ENCODE data around the gene MISP. TPM values are rescaled to one million over a fixed set of nuclear protein-coding genes. Genes with fewer than 3 reads are reported as not detected.

MISP gene
- total RNA-seq, 1 donor from 2014 or later, result not detected

DNA sequence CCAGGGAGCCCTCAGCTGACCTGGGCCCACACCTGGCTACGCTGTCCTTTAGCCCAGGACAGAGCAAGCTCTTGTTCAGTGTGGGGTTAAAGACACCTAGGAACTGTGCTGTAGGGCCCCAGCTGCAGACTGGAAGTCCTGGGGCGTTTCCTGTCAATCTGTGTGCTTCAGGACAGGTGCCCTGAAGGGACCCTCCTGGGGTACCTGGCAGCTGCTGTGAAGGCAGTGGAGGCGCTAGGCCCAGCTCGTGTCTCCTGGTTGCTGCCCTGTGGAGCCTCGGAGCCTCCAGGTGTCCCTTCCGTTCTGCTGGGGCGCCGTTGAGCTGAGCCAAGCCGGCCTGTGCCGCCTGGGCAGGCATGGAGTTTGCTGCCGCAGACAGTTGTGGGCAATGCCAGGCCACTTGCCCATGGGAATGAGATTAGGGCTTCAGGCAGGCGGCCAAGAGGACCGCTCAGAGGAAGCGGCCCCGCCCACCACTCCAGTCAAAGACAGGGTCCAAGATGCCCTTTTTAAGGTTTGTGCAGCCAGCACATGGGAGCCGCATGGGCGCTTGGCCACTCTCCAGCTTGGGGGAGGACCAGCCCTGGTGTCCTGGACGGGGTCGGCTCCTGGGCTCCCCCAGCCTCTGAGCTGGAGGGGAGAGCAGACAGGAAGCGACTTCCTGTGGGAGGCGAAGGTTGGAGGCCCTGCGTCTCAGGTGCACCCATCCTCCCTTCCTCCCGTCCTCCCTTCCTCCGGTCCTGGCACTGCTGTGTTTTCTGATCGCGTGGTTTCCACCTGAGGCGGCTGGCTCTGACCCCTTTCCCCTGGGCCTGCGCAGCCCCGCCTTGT is 50.3 kb downstream of the MISP start:
- Histone ChIP-seq H3K9ac (ENCODE audit: low read depth in 1 of 3, low read length in 3 of 3) (peak overlapping the region; percentile 50 to 76 (median 61)), H3K4me3 (ENCODE audit: low read length in 3 of 3) (peak overlapping the region; percentile 56 to 61 (median 59)), H3K9me3 (ENCODE audit: control insufficient read depth in 3 of 3, low read length in 3 of 3) (no peaks in the 10 kb centered on the region), H3K27ac (ENCODE audit: low read depth, low read length) (peak overlapping the region; percentile 62), H3K4me1 (ENCODE audit: control insufficient read depth in 3 of 3, insufficient read depth in 3 of 3, low read length in 3 of 3) (peaks cover 55 to 66% (median 57%) of the 10 kb centered on the region in 3 donors), H3K36me3 (ENCODE audit: control insufficient read depth in 3 of 3, insufficient read depth in 3 of 3, low read length in 3 of 3) (peaks cover 28 to 32% (median 30%) of the 10 kb centered on the region in 3 donors), H3K27me3 (ENCODE audit: control insufficient read depth in 3 of 3, insufficient read depth in 3 of 3, low read length in 3 of 3) (no peaks in the 10 kb centered on the region)

DNA sequence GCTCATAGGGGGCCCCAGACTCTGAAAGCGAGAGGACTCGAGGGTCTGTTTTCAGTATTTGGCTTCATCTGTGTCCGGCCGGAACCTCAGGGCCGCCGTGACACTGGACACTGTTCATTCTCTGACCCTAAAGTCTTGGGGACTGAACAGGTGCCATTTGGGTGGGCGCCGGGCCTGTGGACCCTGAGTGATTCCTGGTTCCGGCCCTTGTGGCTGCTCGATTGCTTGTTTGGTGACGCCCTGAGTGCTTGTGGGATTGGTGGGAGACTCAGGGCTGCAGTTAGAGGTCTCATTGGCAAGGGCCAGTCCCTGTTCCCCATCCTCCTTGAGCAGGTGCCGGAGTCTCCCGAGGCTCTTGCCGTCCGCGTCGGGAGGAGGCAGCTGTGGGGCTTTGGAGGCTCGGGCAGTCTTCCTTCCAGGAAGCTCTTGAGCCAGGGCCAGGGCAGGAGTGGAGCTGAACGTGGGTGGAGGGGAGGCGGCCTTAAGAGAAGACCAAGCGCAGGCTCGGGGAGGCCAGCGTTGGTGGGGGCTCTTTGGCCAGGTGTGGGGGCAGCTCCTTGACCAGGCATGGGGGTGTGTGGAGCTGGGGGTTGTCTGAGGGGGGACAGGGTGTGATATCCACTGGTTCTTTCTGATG is 51.1 kb downstream of the MISP start:
- Histone ChIP-seq H3K27me3 (ENCODE audit: control insufficient read depth in 3 of 3, insufficient read depth in 3 of 3, low read length in 3 of 3) (no peaks in the 10 kb centered on the region), H3K9ac (ENCODE audit: low read depth in 1 of 3, low read length in 3 of 3) (peak overlapping the region; percentile 20 to 76 (median 50)), H3K27ac (ENCODE audit: low read depth, low read length) (peak overlapping the region; percentile 62), H3K4me1 (ENCODE audit: control insufficient read depth in 3 of 3, insufficient read depth in 3 of 3, low read length in 3 of 3) (peaks cover 55 to 61% (median 56%) of the 10 kb centered on the region in 3 donors), H3K4me3 (ENCODE audit: low read length in 3 of 3) (peak overlapping the region; percentile 56 to 61 (median 59)), H3K36me3 (ENCODE audit: control insufficient read depth in 3 of 3, insufficient read depth in 3 of 3, low read length in 3 of 3) (peaks cover 35 to 38% (median 36%) of the 10 kb centered on the region in 3 donors), H3K9me3 (ENCODE audit: control insufficient read depth in 3 of 3, low read length in 3 of 3) (no peaks in the 10 kb centered on the region)

DNA sequence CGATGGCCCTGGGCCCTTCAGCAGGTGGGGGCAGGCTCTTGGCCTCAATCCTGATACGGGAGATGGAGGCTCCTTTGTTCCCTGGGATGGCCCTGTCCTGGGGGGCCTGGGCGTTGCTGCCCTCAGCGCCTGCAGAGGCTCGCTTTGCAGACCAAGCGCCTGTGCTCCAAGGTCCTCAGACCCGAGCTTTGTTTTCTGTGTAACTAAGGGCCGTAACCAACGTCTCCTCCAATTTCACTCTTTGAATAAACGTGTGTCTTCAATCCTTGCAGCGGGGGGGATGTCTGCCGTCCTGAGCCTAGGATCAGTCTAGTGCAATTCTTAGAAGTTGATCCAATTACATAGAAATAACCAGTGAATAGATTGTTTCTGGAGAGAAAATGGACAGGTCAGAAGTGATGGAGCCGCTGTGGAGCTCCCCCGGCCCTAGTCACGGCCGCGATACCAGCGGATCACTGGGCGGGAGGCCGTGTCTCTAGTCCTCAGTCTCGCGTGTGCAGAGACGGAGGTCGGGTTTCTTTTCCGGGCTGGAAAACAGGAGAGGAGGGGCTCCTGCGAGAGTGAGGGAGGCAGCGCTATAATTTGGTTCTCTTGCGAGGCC is 51.7 kb downstream of the MISP start:
- H3K27me3 ChIP-seq (ENCODE audit: control insufficient read depth in 3 of 3, insufficient read depth in 3 of 3, low read length in 3 of 3), result no peaks in the 10 kb centered on the region
- H3K4me1 ChIP-seq (ENCODE audit: control insufficient read depth in 3 of 3, insufficient read depth in 3 of 3, low read length in 3 of 3), result peaks cover 55 to 61% (median 56%) of the 10 kb centered on the region in 3 donors
- no peaks in the 10 kb centered on the region for H3K9me3 ChIP-seq (ENCODE audit: control insufficient read depth in 3 of 3, low read length in 3 of 3)
- H3K27ac ChIP-seq (ENCODE audit: low read depth, low read length), result peak overlapping the region; percentile 62
- peak overlapping the region; percentile 23 to 61 (median 59) for H3K4me3 ChIP-seq (ENCODE audit: low read length in 3 of 3)
- peak overlapping the region; percentile 20 to 76 (median 50) for H3K9ac ChIP-seq (ENCODE audit: low read depth in 1 of 3, low read length in 3 of 3)
- H3K36me3 ChIP-seq (ENCODE audit: control insufficient read depth in 3 of 3, insufficient read depth in 3 of 3, low read length in 3 of 3), result peaks cover 41 to 44% (median 42%) of the 10 kb centered on the region in 3 donors

DNA sequence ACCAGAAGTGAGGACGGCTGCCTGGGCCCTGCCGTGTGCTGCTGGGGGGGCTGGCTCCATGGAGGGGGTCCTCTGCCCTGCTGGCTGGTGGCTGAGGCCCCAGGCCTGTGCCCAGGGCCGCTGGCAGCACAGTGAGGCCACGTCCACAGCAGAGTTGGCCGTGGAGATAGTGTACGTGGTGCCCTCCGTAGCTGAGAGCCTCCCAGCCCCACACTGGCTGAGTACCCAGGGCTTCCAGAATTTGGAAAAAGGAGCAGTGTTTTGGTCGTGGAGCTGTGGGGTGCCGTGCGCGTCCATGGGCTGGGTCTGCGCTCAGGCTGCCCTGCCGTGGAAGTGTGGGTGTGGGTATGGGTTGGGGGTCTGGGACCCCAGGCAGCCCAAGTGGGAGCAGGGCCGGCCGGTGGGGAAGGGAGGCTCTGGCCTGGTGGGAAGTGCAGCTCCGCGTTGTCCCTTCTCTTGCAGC is 52.2 kb downstream of the MISP start:
- peaks cover 46 to 49% (median 47%) of the 10 kb centered on the region in 3 donors for H3K36me3 ChIP-seq (ENCODE audit: control insufficient read depth in 3 of 3, insufficient read depth in 3 of 3, low read length in 3 of 3)
- H3K27me3 ChIP-seq (ENCODE audit: control insufficient read depth in 3 of 3, insufficient read depth in 3 of 3, low read length in 3 of 3), result no peaks in the 10 kb centered on the region
- peak overlapping the region in 1 of 3 donors; percentile 76 for H3K9ac ChIP-seq (ENCODE audit: low read depth in 1 of 3, low read length in 3 of 3)
- peaks cover 55 to 61% (median 56%) of the 10 kb centered on the region in 3 donors for H3K4me1 ChIP-seq (ENCODE audit: control insufficient read depth in 3 of 3, insufficient read depth in 3 of 3, low read length in 3 of 3)
- no peaks in the 10 kb centered on the region for H3K9me3 ChIP-seq (ENCODE audit: control insufficient read depth in 3 of 3, low read length in 3 of 3)
- H3K27ac ChIP-seq (ENCODE audit: low read depth, low read length), result peak overlapping the region; percentile 62
- H3K4me3 ChIP-seq (ENCODE audit: low read length in 3 of 3), result peak overlapping the region in 1 of 3 donors; percentile 59

GRCh38 chr19:803686-804418 is 52.9 kb downstream of the MISP start:
- H3K27ac ChIP-seq (ENCODE audit: low read depth, low read length), result no peak overlapping the region
- peak overlapping the region in 1 of 3 donors; percentile 40 for H3K9ac ChIP-seq (ENCODE audit: low read depth in 1 of 3, low read length in 3 of 3)
- no peaks in the 10 kb centered on the region for H3K9me3 ChIP-seq (ENCODE audit: control insufficient read depth in 3 of 3, low read length in 3 of 3)
- H3K27me3 ChIP-seq (ENCODE audit: control insufficient read depth in 3 of 3, insufficient read depth in 3 of 3, low read length in 3 of 3), result no peaks in the 10 kb centered on the region
- H3K4me3 ChIP-seq (ENCODE audit: low read length in 3 of 3), result no peak overlapping the region
- H3K4me1 ChIP-seq (ENCODE audit: control insufficient read depth in 3 of 3, insufficient read depth in 3 of 3, low read length in 3 of 3), result peaks cover 49 to 54% (median 50%) of the 10 kb centered on the region in 3 donors
- peaks cover 48 to 54% (median 50%) of the 10 kb centered on the region in 3 donors for H3K36me3 ChIP-seq (ENCODE audit: control insufficient read depth in 3 of 3, insufficient read depth in 3 of 3, low read length in 3 of 3)

- Histone ChIP-seq H3K4me3 (ENCODE audit: low read length in 3 of 3) (no peak overlapping the region), H3K9ac (ENCODE audit: low read depth in 1 of 3, low read length in 3 of 3) (no peak overlapping the region), H3K36me3 (ENCODE audit: control insufficient read depth in 3 of 3, insufficient read depth in 3 of 3, low read length in 3 of 3) (peaks cover 46 to 59% (median 53%) of the 10 kb centered on the region in 3 donors), H3K4me1 (ENCODE audit: control insufficient read depth in 3 of 3, insufficient read depth in 3 of 3, low read length in 3 of 3) (peaks cover 42 to 46% (median 43%) of the 10 kb centered on the region in 3 donors), H3K27ac (ENCODE audit: low read depth, low read length) (no peak overlapping the region), H3K27me3 (ENCODE audit: control insufficient read depth in 3 of 3, insufficient read depth in 3 of 3, low read length in 3 of 3) (no peaks in the 10 kb centered on the region), H3K9me3 (ENCODE audit: control insufficient read depth in 3 of 3, low read length in 3 of 3) (no peaks in the 10 kb centered on the region)
These were observed 53.7 kb downstream of the MISP start for GRCh38 chr19:804419-805165.

DNA sequence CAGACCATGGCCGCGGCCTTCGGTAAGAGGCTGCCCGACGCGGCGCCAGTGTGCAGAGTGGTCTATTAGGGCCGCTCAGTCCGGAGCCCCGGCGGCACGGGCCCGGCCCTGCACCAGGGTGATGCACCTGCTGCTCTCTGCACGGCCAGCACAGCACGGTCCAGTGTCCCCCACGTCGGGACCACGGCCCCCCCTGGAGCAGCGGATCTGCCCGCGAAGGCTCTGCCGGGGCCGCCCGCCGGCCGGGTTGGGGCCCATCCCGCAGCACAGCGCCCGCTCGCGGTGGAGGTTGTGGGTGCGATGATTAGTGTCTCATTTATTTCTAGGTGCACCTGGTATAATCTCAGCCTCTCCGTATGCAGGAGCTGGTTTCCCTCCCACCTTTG is 54.2 kb downstream of the MISP start:
- no peaks in the 10 kb centered on the region for H3K9me3 ChIP-seq (ENCODE audit: control insufficient read depth in 3 of 3, low read length in 3 of 3)
- H3K27me3 ChIP-seq (ENCODE audit: control insufficient read depth in 3 of 3, insufficient read depth in 3 of 3, low read length in 3 of 3), result no peaks in the 10 kb centered on the region
- peaks cover 50 to 59% (median 58%) of the 10 kb centered on the region in 3 donors for H3K36me3 ChIP-seq (ENCODE audit: control insufficient read depth in 3 of 3, insufficient read depth in 3 of 3, low read length in 3 of 3)
- H3K27ac ChIP-seq (ENCODE audit: low read depth, low read length), result no peak overlapping the region
- H3K4me3 ChIP-seq (ENCODE audit: low read length in 3 of 3), result no peak overlapping the region
- peaks cover 36 to 41% (median 37%) of the 10 kb centered on the region in 3 donors for H3K4me1 ChIP-seq (ENCODE audit: control insufficient read depth in 3 of 3, insufficient read depth in 3 of 3, low read length in 3 of 3)
- H3K9ac ChIP-seq (ENCODE audit: low read depth in 1 of 3, low read length in 3 of 3), result no peak overlapping the region

- H3K36me3 ChIP-seq (ENCODE audit: control insufficient read depth in 3 of 3, insufficient read depth in 3 of 3, low read length in 3 of 3), result peaks cover 53 to 63% (median 61%) of the 10 kb centered on the region in 3 donors
- peaks cover 29 to 34% (median 30%) of the 10 kb centered on the region in 3 donors for H3K4me1 ChIP-seq (ENCODE audit: control insufficient read depth in 3 of 3, insufficient read depth in 3 of 3, low read length in 3 of 3)
- H3K27ac ChIP-seq (ENCODE audit: low read depth, low read length), result no peak overlapping the region
- H3K9ac ChIP-seq (ENCODE audit: low read depth in 1 of 3, low read length in 3 of 3), result no peak overlapping the region
- H3K27me3 ChIP-seq (ENCODE audit: control insufficient read depth in 3 of 3, insufficient read depth in 3 of 3, low read length in 3 of 3), result no peaks in the 10 kb centered on the region
- H3K4me3 ChIP-seq (ENCODE audit: low read length in 3 of 3), result no peak overlapping the region
- no peaks in the 10 kb centered on the region for H3K9me3 ChIP-seq (ENCODE audit: control insufficient read depth in 3 of 3, low read length in 3 of 3)
These were observed 55.0 kb downstream of the MISP start for GRCh38 chr19:805600-806550.

Data from skeletal muscle tissue (tissue), 4 donors.